Nephron (organoid): ENCODE measurements around the gene TNFSF15.

Experiments
- H3K27ac Mint-ChIP-seq, 3 experiments: 2 replicates each; pipeline ENCODE4 v1.8.0; 2020; ENCODE audit warnings: mixed read lengths in 3 of 3, mild to moderate bottlenecking in 2 of 3, moderate library complexity in 1 of 3
- H3K27me3 Mint-ChIP-seq: 2 replicates; pipeline ENCODE4 v1.8.0; 2021; ENCODE audit warnings: low read depth, mild to moderate bottlenecking, moderate library complexity, mixed read lengths
- H3K36me3 Mint-ChIP-seq: 2 replicates; pipeline ENCODE4 v1.8.0; 2020; ENCODE audit warnings: low read depth, mixed read lengths
- H3K4me1 Mint-ChIP-seq: 2 replicates; pipeline ENCODE4 v1.8.0; 2020; ENCODE audit warnings: mixed read lengths
- H3K4me3 Mint-ChIP-seq, 3 experiments: 2 replicates each; pipeline ENCODE4 v1.8.0; 2020; ENCODE audit warnings: mild to moderate bottlenecking in 3 of 3, mixed read lengths in 3 of 3, moderate library complexity in 2 of 3
- H3K9me3 Mint-ChIP-seq: 2 replicates; pipeline ENCODE4 v1.8.0; 2020; ENCODE audit warnings: mixed read lengths
- TF ChIP-seq, protein P1 (sequence below), 3 experiments: fragments of 200-600 bp; sonication (generic); IDR thresholded peaks; one replicate each; pipeline ENCODE4 v1.5.0; 2021; ENCODE audit warnings: antibody characterized with exemption in 3 of 3; ENCODE audit not compliant: unreplicated experiment in 3 of 3

TNFSF15 gene

DNA sequence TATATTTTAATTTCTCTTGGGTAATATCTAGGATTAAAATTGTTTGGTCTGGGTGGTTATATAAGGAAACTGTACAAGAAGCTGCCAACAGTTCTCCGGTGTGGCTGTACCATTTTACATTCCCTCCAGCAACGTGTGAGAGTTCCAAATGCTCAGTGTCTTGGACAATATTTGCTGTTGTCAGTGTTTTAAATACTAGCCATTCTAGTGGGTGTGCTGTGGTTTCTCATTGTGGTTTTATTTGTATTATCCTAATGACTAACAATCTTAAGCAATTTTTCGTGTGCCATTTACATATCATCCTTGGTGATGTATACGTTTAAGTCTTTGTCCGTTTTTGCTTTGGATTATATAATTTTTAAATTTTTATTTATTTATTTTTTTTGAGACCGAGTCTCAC, 34.0 kb downstream of the TNFSF15 start:
- Mint-ChIP-seq H3K27ac (no peak overlapping the region), H3K27me3 (no peaks in the 10 kb centered on the region), H3K9me3 (no peaks in the 10 kb centered on the region), H3K36me3 (no peaks in the 10 kb centered on the region), H3K4me3 (no peak overlapping the region), H3K4me1 (no peaks in the 10 kb centered on the region)
- TF ChIP-seq, protein P1, sequence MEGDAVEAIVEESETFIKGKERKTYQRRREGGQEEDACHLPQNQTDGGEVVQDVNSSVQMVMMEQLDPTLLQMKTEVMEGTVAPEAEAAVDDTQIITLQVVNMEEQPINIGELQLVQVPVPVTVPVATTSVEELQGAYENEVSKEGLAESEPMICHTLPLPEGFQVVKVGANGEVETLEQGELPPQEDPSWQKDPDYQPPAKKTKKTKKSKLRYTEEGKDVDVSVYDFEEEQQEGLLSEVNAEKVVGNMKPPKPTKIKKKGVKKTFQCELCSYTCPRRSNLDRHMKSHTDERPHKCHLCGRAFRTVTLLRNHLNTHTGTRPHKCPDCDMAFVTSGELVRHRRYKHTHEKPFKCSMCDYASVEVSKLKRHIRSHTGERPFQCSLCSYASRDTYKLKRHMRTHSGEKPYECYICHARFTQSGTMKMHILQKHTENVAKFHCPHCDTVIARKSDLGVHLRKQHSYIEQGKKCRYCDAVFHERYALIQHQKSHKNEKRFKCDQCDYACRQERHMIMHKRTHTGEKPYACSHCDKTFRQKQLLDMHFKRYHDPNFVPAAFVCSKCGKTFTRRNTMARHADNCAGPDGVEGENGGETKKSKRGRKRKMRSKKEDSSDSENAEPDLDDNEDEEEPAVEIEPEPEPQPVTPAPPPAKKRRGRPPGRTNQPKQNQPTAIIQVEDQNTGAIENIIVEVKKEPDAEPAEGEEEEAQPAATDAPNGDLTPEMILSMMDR (IDR thresholded peaks at IDR 0.05; ENCODE audit: unreplicated experiment in 3 of 3): no peak

DNA sequence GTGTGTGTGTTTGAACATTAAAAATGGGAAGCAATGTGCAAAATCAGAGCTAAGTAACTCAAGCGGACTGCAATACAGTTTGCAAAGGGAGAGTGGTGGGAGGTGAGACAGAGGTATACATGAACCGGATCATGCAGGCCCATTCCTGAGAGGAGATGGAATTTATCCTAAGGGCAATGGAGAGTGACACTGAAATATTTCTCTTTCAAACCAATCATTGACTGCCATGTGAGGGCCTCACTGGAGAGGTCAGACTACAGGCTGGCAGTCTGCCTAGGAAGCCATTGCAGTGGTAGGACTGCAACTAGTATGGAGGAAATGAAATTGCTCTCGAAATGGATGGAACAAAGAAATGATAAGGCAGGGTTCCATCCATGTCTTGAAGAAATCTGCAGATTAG, 34.8 kb downstream of the TNFSF15 start:
- no peak overlapping the region for H3K4me3 Mint-ChIP-seq
- H3K27ac Mint-ChIP-seq: no peak overlapping the region
- no peaks in the 10 kb centered on the region for H3K27me3 Mint-ChIP-seq
- H3K9me3 Mint-ChIP-seq: no peaks in the 10 kb centered on the region
- H3K36me3 Mint-ChIP-seq: no peaks in the 10 kb centered on the region
- H3K4me1 Mint-ChIP-seq: no peaks in the 10 kb centered on the region
- TF ChIP-seq, protein P1 (IDR thresholded peaks at IDR 0.05; ENCODE audit: unreplicated experiment in 3 of 3): no peak

DNA sequence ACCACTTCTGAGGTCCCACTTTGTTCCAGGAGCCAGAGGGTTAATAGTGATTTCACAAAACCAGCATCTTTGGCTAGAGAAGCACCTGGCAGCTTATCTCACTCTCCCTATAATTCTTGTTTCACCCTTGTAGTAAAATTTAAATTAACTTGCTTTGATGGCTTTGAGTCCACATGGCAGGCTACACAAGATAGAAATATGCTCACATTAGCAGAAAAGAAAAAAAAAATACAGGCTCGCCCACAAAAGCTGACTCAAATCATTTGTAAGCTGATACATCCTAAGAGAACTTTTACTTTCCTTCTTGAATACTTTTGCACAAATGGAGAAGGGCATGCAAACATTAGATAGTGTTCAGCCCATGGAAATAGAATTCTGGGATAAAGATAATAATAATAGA, 36.2 kb downstream of the TNFSF15 start:
- no peaks in the 10 kb centered on the region for H3K36me3 Mint-ChIP-seq
- H3K9me3 Mint-ChIP-seq: no peaks in the 10 kb centered on the region
- no peak overlapping the region for H3K4me3 Mint-ChIP-seq
- H3K4me1 Mint-ChIP-seq: no peaks in the 10 kb centered on the region
- peak overlapping the region in 1 of 3 experiments; percentile 66 for H3K27ac Mint-ChIP-seq
- TF ChIP-seq, protein P1 (IDR thresholded peaks at IDR 0.05; ENCODE audit: unreplicated experiment in 3 of 3): no peak
- H3K27me3 Mint-ChIP-seq: no peaks in the 10 kb centered on the region

DNA sequence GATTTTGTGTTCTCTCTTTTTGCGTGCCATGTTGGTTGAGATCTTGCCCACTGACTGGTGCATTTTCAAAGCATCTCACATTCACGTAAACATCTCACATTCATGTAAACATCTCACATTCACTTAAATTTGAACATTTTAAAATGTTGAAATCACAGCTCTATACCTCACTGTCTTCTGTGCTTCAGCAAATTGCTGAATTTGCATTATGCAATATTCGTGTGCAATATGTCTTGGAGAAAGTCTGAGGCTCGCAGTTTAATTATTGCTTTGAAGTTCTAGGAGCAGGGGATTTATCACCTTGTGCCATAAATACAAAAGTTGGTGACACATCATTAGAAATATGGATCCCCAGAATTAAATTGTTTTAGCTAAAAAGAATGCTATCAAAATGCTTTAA, 42.6 kb downstream of the TNFSF15 start:
- no peak overlapping the region for H3K27ac Mint-ChIP-seq
- TF ChIP-seq, protein P1 (IDR thresholded peaks at IDR 0.05; ENCODE audit: unreplicated experiment in 3 of 3): no peak
- peaks cover 5% of the 10 kb centered on the region for H3K9me3 Mint-ChIP-seq
- no peak overlapping the region for H3K4me3 Mint-ChIP-seq
- H3K4me1 Mint-ChIP-seq: peaks cover 5% of the 10 kb centered on the region
- peaks cover 4% of the 10 kb centered on the region for H3K27me3 Mint-ChIP-seq
- no peaks in the 10 kb centered on the region for H3K36me3 Mint-ChIP-seq

GRCh38 chr9:114761523-114761922, 44.3 kb downstream of the TNFSF15 start:
- H3K9me3 Mint-ChIP-seq: peaks cover 5% of the 10 kb centered on the region
- H3K36me3 Mint-ChIP-seq: no peaks in the 10 kb centered on the region
- H3K4me1 Mint-ChIP-seq: peaks cover 12% of the 10 kb centered on the region
- peaks cover 14% of the 10 kb centered on the region for H3K27me3 Mint-ChIP-seq
- no peak overlapping the region for H3K27ac Mint-ChIP-seq
- TF ChIP-seq, protein P1 (IDR thresholded peaks at IDR 0.05; ENCODE audit: unreplicated experiment in 3 of 3): no peak
- no peak overlapping the region for H3K4me3 Mint-ChIP-seq

- TF ChIP-seq, protein P1 (IDR thresholded peaks at IDR 0.05; ENCODE audit: unreplicated experiment in 3 of 3): no peak
- H3K36me3 Mint-ChIP-seq: no peaks in the 10 kb centered on the region
- peaks cover 21% of the 10 kb centered on the region for H3K27me3 Mint-ChIP-seq
- peaks cover 12% of the 10 kb centered on the region for H3K4me1 Mint-ChIP-seq
- H3K9me3 Mint-ChIP-seq: peaks cover 5% of the 10 kb centered on the region
- no peak overlapping the region for H3K4me3 Mint-ChIP-seq
- no peak overlapping the region for H3K27ac Mint-ChIP-seq
Measured at GRCh38 chr9:114759512-114760341, 46.1 kb downstream of the TNFSF15 start.
